HepG2 (cell line): ENCODE measurements around the gene MEMO1. TPM values are rescaled to one million over a fixed set of nuclear protein-coding genes. Genes with fewer than 3 reads are reported as not detected.
A peak's percentile ranks its signal among the peaks of the same experiment; 100 is the strongest.

Experiments used
- ATAC-seq: fragments of 200-7000 bp; cut with Tn5 transposase; 3 replicates; pipeline ENCODE4 v1.9.1; 2020; ENCODE audit warnings: mild to moderate bottlenecking, moderate library complexity
- BruUV-seq: library from RNA; stranded (reverse); fragments of 400-500 nt; replicated peaks from 2 replicates; lab custom pipeline; 2021; lab: Mats Ljungman, UMichigan
- CTCF ChIA-PET: fragments of 300-600 bp; formaldehyde crosslinking; extraction: SDS; loops from one replicate; lab custom pipeline; 2021; ENCODE audit warnings: low total read pairs, inconsistent platforms, low intra/inter-chr PET ratio; lab: Yijun Ruan, JAX
- POLR2A ChIA-PET: fragments of 350-600 bp; sonication (Branson Sonifier 250); formaldehyde crosslinking; loops from one replicate; lab custom pipeline; 2020; ENCODE audit warnings: antibody characterized with exemption, inconsistent platforms; lab: Yijun Ruan, JAX
- DNase-seq: peaks from one replicate; pipeline ENCODE4 v3.0.0-alpha.2; 2015; ENCODE audit warnings: low spot score
- FAIRE-seq: peaks from 3 replicates; lab custom pipeline; 2011; peaks lifted over from hg19 to GRCh38; lab: Jason Lieb, UNC
- H2AFZ ChIP-seq: one replicate; pipeline ENCODE4 v1.6.1; 2011; ENCODE audit warnings: low read length, inconsistent platforms
- H3K27ac ChIP-seq: fragments of 300-600 bp; 3 replicates; pipeline ENCODE4 v1.8.0; 2011; ENCODE audit warnings: mixed run types, mild to moderate bottlenecking, mixed read lengths, low read length, inconsistent platforms; ENCODE audit not compliant: insufficient read depth; ENCODE audit errors: extremely low read length
- H3K27me3 ChIP-seq, 2 experiments: fragments of 200-600 bp in 1 of 2; 2 replicates in 1 of 2; 3 replicates in 1 of 2; pipeline versions ENCODE4 v1.6.0 to v1.8.0; 2011; ENCODE audit warnings: low read length in 2 of 2, mild to moderate bottlenecking in 2 of 2, moderate library complexity in 2 of 2, inconsistent platforms in 1 of 2; ENCODE audit not compliant: insufficient read depth in 2 of 2, control insufficient read depth in 1 of 2
- H3K36me3 ChIP-seq, 2 experiments: fragments of 200-600 bp in 1 of 2; replicated peaks in 1 of 2; 2 replicates in 1 of 2; 3 replicates in 1 of 2; pipeline versions ENCODE4 v1.5.1 to v1.8.0; 2011; ENCODE audit warnings: low read length in 2 of 2, inconsistent platforms in 1 of 2; ENCODE audit not compliant: insufficient read depth in 2 of 2, control insufficient read depth in 1 of 2
- H3K4me1 ChIP-seq: 2 replicates; pipeline ENCODE4 v1.5.1; 2012; ENCODE audit warnings: low read length, inconsistent platforms; ENCODE audit not compliant: insufficient read depth
- H3K4me2 ChIP-seq: 2 replicates; pipeline ENCODE4 v1.6.0; 2011; ENCODE audit warnings: low read depth, low read length, inconsistent platforms
- H3K4me3 ChIP-seq, 3 experiments: fragments of 200-600 bp in 1 of 3; sonication (generic), shearing (Covaris generic) in 1 of 3; replicated peaks in 1 of 3; 2 replicates each; pipeline ENCODE4 v1.5.1; 2011 to 2016; ENCODE audit warnings: low read length in 3 of 3, inconsistent platforms in 2 of 3, low read depth in 2 of 3, mild to moderate bottlenecking in 2 of 3, control low read depth in 1 of 3, mixed read lengths in 1 of 3; ENCODE audit not compliant: insufficient read depth in 1 of 3
- H3K79me2 ChIP-seq: one replicate; pipeline ENCODE4 v1.6.1; 2011; ENCODE audit warnings: low read length, inconsistent platforms; ENCODE audit not compliant: insufficient read depth
- H3K9ac ChIP-seq: 2 replicates; pipeline ENCODE4 v1.6.0; 2011; ENCODE audit warnings: mild to moderate bottlenecking, low read depth, low read length, inconsistent platforms; ENCODE audit not compliant: insufficient read depth
- H3K9me3 ChIP-seq: 2 replicates; pipeline ENCODE4 v1.5.1; 2012; ENCODE audit warnings: mild to moderate bottlenecking, low read length
- H4K20me1 ChIP-seq: 2 replicates; pipeline ENCODE4 v1.6.0; 2011; ENCODE audit warnings: inconsistent platforms, mild to moderate bottlenecking, low read length, moderate library complexity; ENCODE audit not compliant: insufficient read depth
- ARNT ChIP-seq: fragments of 450-650 bp; IDR thresholded peaks from 2 replicates; pipeline ENCODE4 v1.6.1; 2017
- ATF1 ChIP-seq: IDR thresholded peaks from 2 replicates; pipeline ENCODE4 v1.6.1; 2016; ENCODE audit warnings: mild to moderate bottlenecking, control low read depth
- EHMT2 ChIP-seq: fragments of 200-600 bp; sonication (generic); IDR thresholded peaks from 2 replicates; pipeline ENCODE4 v1.7.0; 2017; ENCODE audit warnings: antibody characterized with exemption, low read depth, low read length, borderline replicate concordance
- HCFC1 ChIP-seq: fragments of 150-350 bp; IDR thresholded peaks from 2 replicates; pipeline ENCODE4 v1.6.1; 2014; ENCODE audit warnings: low read depth, low read length
- MEIS2 ChIP-seq: sonication (generic); formaldehyde crosslinking; IDR thresholded peaks from 2 replicates; pipeline ENCODE4 v1.9.0; 2021; ENCODE audit warnings: mild to moderate bottlenecking, missing genetic modification reagents
- PAXIP1 ChIP-seq: sonication (generic); formaldehyde crosslinking; conservative IDR thresholded peaks from 2 replicates; pipeline ENCODE4 v1.4.0; 2020; ENCODE audit warnings: mild to moderate bottlenecking, missing genetic modification reagents, moderate library complexity
- PPARG ChIP-seq: conservative IDR thresholded peaks from 2 replicates; pipeline ENCODE4 v1.6.1; 2016; ENCODE audit warnings: missing biosample characterization, missing genetic modification reagents
- ZNF432 ChIP-seq: sonication (generic); formaldehyde crosslinking; IDR thresholded peaks from 2 replicates; pipeline ENCODE4 v1.5.0; 2020; ENCODE audit warnings: missing genetic modification reagents, mild to moderate bottlenecking, borderline replicate concordance
- ZNF737 ChIP-seq: sonication (generic); formaldehyde crosslinking; IDR thresholded peaks from 2 replicates; pipeline ENCODE4 v1.5.0; 2020; ENCODE audit warnings: missing genetic modification reagents, mild to moderate bottlenecking, borderline replicate concordance
- in situ Hi-C: cut with HindIII; loops from 2 replicates; pipeline ENCODE4 v1.10.0; 2017; ENCODE audit warnings: low pct_unique_long_range_greater_than_20kb; ENCODE audit not compliant: extremely low pct_ligation_motif_present
- intact Hi-C: fragments of 100-400 bp; cut with micrococcal nuclease; formaldehyde crosslinking; loops from one replicate; pipeline ENCODE4 v1.10.0; 2022; ENCODE audit not compliant: unreplicated experiment
- polyA plus RNA-seq, 8 experiments: library from polyadenylated mRNA; depleted of rRNA in 3 of 8; stranded (reverse) in 7 of 8; unstranded in 1 of 8; fragments of >200 nt; fragmentation: Illumina TruSeq in 4 of 8; extraction: Trizol in 4 of 8; gene quantifications; 2 replicates each; pipeline versions ENCODE4 v1.2.1 to v1.2.3, GENCODE V29; 2011 to 2016; ENCODE audit warnings: low read depth in 4 of 8, missing spikeins in 1 of 8, mixed read lengths in 1 of 8; ENCODE audit not compliant: insufficient read depth in 1 of 8
- total RNA-seq, 5 experiments: library from RNA; depleted of rRNA; stranded (reverse); fragments of >200 nt; fragmentation: Illumina TruSeq; extraction: Trizol; gene quantifications; 2 replicates each; pipeline ENCODE4 v1.2.3, GENCODE V29; 2016; ENCODE audit warnings: low read depth in 1 of 5

MEMO1 gene
- total and polyA plus RNA-seq, 2 of the 13 experiments (the other 11 are each of a cell fraction or from before 2014, with no cell fraction given): 69.8 to 81.6 TPM

DNA sequence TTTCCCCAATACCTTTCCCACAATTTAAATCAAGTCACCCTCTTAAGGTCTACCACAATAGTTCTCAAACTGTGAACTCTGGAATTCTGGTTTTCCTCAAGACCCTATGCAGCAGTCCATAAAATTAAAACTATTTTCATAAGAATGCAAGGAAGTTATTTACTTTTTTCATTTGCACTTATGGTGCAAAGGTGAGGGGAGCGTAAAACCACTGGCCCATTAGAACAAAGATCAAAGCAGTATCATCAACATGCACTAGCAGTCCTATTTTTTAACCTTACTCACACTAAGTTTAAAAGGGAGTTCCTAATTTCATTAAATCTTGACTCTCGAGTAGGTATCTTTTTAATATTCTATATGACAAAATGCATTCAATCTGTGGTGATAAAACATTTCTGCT, 85.3 kb downstream of the MEMO1 start (continued):
- TF ChIP-seq ZNF432 (no peak), PPARG (CRISPR knock-in tag) (peak; percentile 50; the same call in 1 of the 2 replicates), HCFC1 (no peak), EHMT2 (0 out of 2 replicates have a peak, but pooled peaks have one; percentile 38), MEIS2 (CRISPR knock-in tag) (no peak), PAXIP1 (CRISPR knock-in tag) (peak; percentile 38; the same call in 1 of the 2 replicates), ZNF737 (no peak)

DNA sequence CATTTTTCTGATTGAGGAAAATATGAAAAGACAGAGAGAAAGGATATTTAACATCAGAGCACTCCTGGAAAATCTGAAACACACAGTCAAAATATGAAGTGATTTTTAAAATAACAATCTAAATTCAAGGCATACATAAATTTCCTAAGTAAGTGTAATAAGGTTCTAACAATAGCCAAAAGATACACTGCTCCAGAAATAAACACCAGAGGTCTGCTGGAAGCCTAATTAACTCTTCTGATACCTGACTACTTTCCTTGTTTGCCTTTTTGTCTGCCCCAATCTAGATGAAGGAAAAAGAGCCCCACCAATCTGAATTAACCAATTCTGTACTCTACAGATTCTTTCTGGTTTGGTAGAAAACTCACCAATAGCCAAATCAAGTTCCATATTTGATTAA, 87.1 kb downstream of the MEMO1 start:
- BruUV-seq: no TSS peak
- in situ Hi-C loops (no loop called here), intact Hi-C loops (loop anchor here (10.0 kb wide), 1 partner anchor 141 kb away; the partner anchor contains the start of gene SPAST)
- DNase-seq (no peak), ATAC-seq (no peak), FAIRE-seq (no peak)
- Histone ChIP-seq H3K9ac (no peak overlapping the region), H4K20me1 (no peaks in the 10 kb centered on the region), H2AFZ (no peak overlapping the region), H3K27me3 (no peaks in the 10 kb centered on the region), H3K9me3 (no peaks in the 10 kb centered on the region), H3K4me1 (peaks cover 26% of the 10 kb centered on the region), H3K79me2 (no peaks in the 10 kb centered on the region), H3K27ac (no peak overlapping the region), H3K4me3 (no peak overlapping the region), H3K36me3 (peaks cover 3 to 13% of the 10 kb centered on the region in 2 experiments; a peak in 4 of 5 replicates), H3K4me2 (no peak overlapping the region)
- POLR2A ChIA-PET: no interaction called here
- TF ChIP-seq ATF1 (CRISPR knock-in tag) (no peak), ARNT (no peak)
- CTCF ChIA-PET: no interaction called here
